ENCODE data around the gene NRP1. TPM values are rescaled to one million over a fixed set of nuclear protein-coding genes. Genes with fewer than 3 reads are reported as not detected.

NRP1 gene
- total RNA-seq, 1 experiment from 2014 or later = 31.7 TPM

- POLR2A ChIA-PET (ENCODE audit: low non-redundant PET) = no interaction called here
- CTCF ChIA-PET = no interaction called here
- Histone ChIP-seq H3K9me3 (ENCODE audit: low read depth, low read length, poor library complexity, severe bottlenecking) (no peaks in the 10 kb centered on the region), H3K27ac (ENCODE audit: low read depth, low read length, poor library complexity, severe bottlenecking) (no peak overlapping the region), H3K4me3 (ENCODE audit: low read depth, low read length, poor library complexity, severe bottlenecking) (no peak overlapping the region), H3K27me3 (replicated peaks; ENCODE audit: insufficient read depth, low read depth, low read length, poor library complexity) (no peaks in the 10 kb centered on the region), H3K4me1 (ENCODE audit: insufficient read depth, low read length, poor library complexity, severe bottlenecking) (no peaks in the 10 kb centered on the region), H3K36me3 (ENCODE audit: insufficient read depth, low read length, poor library complexity, severe bottlenecking) (no peaks in the 10 kb centered on the region)
- intact Hi-C loops (cut with micrococcal nuclease; ENCODE audit: unreplicated experiment) = no loop called here
- TF ChIP-seq CTCF (conservative IDR thresholded peaks at IDR 0.05; ENCODE audit: low read depth, low read length) (no peak), EZH2 (IDR thresholded peaks at IDR 0.05; ENCODE audit: borderline replicate concordance, low read depth, low read length, poor library complexity, severe bottlenecking) (no peak)
- BruUV-seq (replicated peaks) = no TSS peak
- no peak for DNase-seq (ENCODE audit: low spot score)
These were observed 18.1 kb upstream of the NRP1 start for GRCh38 chr10:33352615-33353014.

DNA sequence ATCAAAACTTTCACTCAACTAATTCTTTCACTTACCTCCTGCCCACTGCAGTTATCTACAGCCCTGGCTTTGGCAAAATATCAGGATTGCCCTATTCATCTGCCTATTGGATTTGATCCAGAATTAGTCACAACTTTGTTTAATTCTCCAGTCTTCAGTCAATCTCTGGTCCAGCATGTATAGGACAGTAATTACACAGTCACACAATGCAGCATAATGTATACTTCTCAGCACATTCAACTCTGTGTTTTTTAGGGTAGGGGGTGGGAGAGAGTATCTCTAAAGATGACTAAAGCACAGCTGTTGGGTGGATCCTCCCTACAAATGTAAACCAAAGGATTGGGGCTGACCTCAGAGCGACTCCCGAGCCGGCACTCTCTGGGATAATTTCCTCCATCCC lies 17.7 kb upstream of the NRP1 start:
- intact Hi-C loops (cut with micrococcal nuclease; ENCODE audit: unreplicated experiment) = no loop called here
- H3K4me1 ChIP-seq (ENCODE audit: insufficient read depth, low read length, poor library complexity, severe bottlenecking) = no peaks in the 10 kb centered on the region
- no peak overlapping the region for H3K4me3 ChIP-seq (ENCODE audit: low read depth, low read length, poor library complexity, severe bottlenecking)
- ChIA-PET POLR2A (ENCODE audit: low non-redundant PET) (no interaction called here), CTCF (no interaction called here)
- H3K27me3 ChIP-seq (replicated peaks; ENCODE audit: insufficient read depth, low read depth, low read length, poor library complexity) = no peaks in the 10 kb centered on the region
- peak; percentile 32 for DNase-seq (ENCODE audit: low spot score)
- H3K9me3 ChIP-seq (ENCODE audit: low read depth, low read length, poor library complexity, severe bottlenecking) = no peaks in the 10 kb centered on the region
- no TSS peak for BruUV-seq (replicated peaks)
- H3K27ac ChIP-seq (ENCODE audit: low read depth, low read length, poor library complexity, severe bottlenecking) = no peak overlapping the region
- TF ChIP-seq CTCF (conservative IDR thresholded peaks at IDR 0.05; ENCODE audit: low read depth, low read length) (no peak), EZH2 (IDR thresholded peaks at IDR 0.05; ENCODE audit: borderline replicate concordance, low read depth, low read length, poor library complexity, severe bottlenecking) (no peak)
- H3K36me3 ChIP-seq (ENCODE audit: insufficient read depth, low read length, poor library complexity, severe bottlenecking) = no peaks in the 10 kb centered on the region

DNA sequence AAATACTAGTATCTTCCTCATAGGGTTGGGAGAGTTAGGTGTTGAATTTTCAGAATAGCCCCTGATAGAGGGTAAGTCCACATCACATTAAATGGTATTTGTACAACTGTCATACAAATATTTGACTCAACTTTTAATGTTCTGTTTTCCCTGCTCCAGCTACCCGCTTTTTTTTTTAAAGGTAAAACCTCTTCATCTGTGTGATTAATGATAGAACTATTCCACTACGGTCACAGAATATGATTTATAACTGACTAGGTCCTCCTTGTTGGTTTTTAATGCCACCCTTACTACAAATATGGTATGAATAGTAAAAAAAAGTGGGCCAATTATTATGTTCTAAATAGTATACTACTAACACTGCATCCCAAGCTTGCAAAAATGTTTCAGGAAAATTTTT lies 15.6 kb upstream of the NRP1 start:
- intact Hi-C loops (cut with micrococcal nuclease; ENCODE audit: unreplicated experiment) = no loop called here
- DNase-seq (ENCODE audit: low spot score) = no peak
- POLR2A ChIA-PET (ENCODE audit: low non-redundant PET) = no interaction called here
- Histone ChIP-seq H3K27ac (ENCODE audit: low read depth, low read length, poor library complexity, severe bottlenecking) (no peak overlapping the region), H3K9me3 (ENCODE audit: low read depth, low read length, poor library complexity, severe bottlenecking) (no peaks in the 10 kb centered on the region), H3K4me3 (ENCODE audit: low read depth, low read length, poor library complexity, severe bottlenecking) (no peak overlapping the region), H3K27me3 (replicated peaks; ENCODE audit: insufficient read depth, low read depth, low read length, poor library complexity) (no peaks in the 10 kb centered on the region), H3K4me1 (ENCODE audit: insufficient read depth, low read length, poor library complexity, severe bottlenecking) (no peaks in the 10 kb centered on the region), H3K36me3 (ENCODE audit: insufficient read depth, low read length, poor library complexity, severe bottlenecking) (no peaks in the 10 kb centered on the region)
- TF ChIP-seq CTCF (conservative IDR thresholded peaks at IDR 0.05; ENCODE audit: low read depth, low read length) = no peak
- TF ChIP-seq EZH2 (IDR thresholded peaks at IDR 0.05; ENCODE audit: borderline replicate concordance, low read depth, low read length, poor library complexity, severe bottlenecking) = no peak
- BruUV-seq (replicated peaks) = no TSS peak
- CTCF ChIA-PET = no interaction called here
